ENCODE data around the gene MDK. TPM values are rescaled to one million over a fixed set of nuclear protein-coding genes. Genes with fewer than 3 reads are reported as not detected.

Gene MDK
- total RNA-seq, 8 experiments from 2014 or later, result 151 to 662 (median 242) TPM

DNA sequence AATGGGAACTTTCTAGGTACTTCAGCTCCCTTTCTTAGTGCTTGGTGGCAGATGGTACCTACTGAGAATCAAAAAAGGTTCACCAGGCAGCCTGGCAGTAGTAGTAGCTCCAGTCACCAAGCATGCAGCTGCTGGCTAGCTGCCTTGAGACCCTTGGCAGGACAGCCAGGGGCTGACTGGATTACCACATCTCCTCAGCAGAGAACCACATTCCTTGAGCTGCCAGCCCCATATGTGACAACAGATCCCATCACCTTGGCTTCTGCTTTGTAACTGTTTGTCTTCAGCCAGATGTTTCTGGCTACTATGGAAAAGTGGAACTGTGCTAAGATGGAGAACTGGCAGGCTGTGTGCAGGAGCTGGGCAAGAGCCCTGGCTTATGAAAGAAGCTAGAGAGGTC, 49.7 kb downstream of the MDK start:
- Histone ChIP-seq H3K4me3 (no peak overlapping the region), H3K27ac (no peak overlapping the region), H3K4me1 (replicated peaks in 1 of 2) (no peaks in the 10 kb centered on the region)
- ATAC-seq (replicated peaks in 6 of 8), result no peak
- in situ Hi-C loops (cut with MboI; ENCODE audit: low pct_unique_long_range_greater_than_20kb in 2 of 9, low sequenced_read_pairs in 9 of 9, unreplicated experiment in 9 of 9), result no loop called here

Other genes with a start within 250 kb of the MDK start
- 1 to 10 TPM in 7 of 8 experiments, under 1 TPM in 1; 0.58 to 8.8 (median 1.8) TPM for gene CREB3L1, start 104.0 kb upstream of the MDK start, total RNA-seq
- gene DGKZ, start 34.2 kb upstream of the MDK start, total RNA-seq, result 10 to 100 TPM; 16.8 to 54.0 (median 25.9) TPM
- gene CHRM4, start 10.1 kb downstream of the MDK start, total RNA-seq, result 1 to 10 TPM in 7 of 8 experiments, under 1 TPM in 1; 0.76 to 3.8 (median 1.5) TPM
- 10 to 100 TPM; 20.2 to 44.3 (median 24.9) TPM for gene AMBRA1, start 212.4 kb downstream of the MDK start, total RNA-seq
- 1 to 10 TPM; 3.9 to 9.8 (median 7.7) TPM for gene HARBI1, start 235.6 kb downstream of the MDK start, total RNA-seq
- 100 to 1,000 TPM in 1 of 8 experiments, 10 to 100 TPM in 7; 39.9 to 105 (median 65.6) TPM for gene ATG13, start 235.9 kb downstream of the MDK start, total RNA-seq